HG03095 (cell line): ENCODE measurements around the gene LIF.
"Not testable (repeated sequence)": the region's sequence is repeated elsewhere in the genome, so short reads cannot be mapped to it uniquely, and the experiment has no call there.

ENCODE experiments used
- ATAC-seq: cut with Tn5 transposase; IDR thresholded peaks from one replicate; pipeline ENCODE4 v1.9.1; 2021; ENCODE audit warnings: moderate library complexity; ENCODE audit not compliant: unreplicated experiment

Gene LIF

DNA sequence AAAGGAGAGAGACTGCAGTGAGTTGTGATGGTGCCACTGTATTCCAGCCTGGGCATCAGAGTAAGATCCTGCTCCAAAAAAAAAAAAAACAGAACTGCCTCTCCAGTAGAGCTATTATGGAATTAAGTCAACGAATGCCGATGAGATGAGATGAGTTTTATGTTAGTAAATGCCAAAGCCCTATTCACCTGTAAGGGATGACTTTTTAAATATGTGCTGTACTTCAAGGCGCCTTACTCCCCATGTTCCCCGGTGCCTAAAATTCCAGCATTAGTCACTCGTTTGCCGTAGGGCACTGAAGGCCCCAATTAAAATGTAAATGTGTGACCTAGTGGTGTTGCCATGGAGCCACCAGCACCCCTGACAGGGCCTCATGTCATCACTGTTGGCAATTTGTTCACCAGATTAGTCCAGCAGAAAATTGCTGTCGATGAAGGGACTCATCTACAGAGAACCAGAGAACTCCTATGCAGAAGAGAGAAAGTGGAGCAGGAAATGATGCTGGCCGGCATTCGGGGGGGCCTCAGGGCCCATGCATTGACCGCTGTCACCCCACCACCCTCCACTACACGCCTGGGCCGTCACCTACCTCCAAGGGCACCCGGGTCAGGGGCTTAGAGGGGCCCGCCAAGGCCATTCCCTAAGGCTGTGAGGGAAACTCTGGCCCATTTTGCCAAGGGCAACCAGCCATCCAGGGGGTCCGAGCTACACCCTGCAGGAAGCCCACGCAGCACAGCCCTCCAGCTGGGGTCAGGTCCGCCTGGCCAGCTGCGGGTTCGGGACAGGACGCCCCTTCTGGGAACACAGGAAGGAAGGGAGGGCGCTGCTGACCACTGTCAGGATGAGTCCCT, 17.8 kb downstream of the LIF start:
- no peak for ATAC-seq

- no peak for ATAC-seq
These were observed 18.9 kb downstream of the LIF start for GRCh38 chr22:30227438-30228228.

DNA sequence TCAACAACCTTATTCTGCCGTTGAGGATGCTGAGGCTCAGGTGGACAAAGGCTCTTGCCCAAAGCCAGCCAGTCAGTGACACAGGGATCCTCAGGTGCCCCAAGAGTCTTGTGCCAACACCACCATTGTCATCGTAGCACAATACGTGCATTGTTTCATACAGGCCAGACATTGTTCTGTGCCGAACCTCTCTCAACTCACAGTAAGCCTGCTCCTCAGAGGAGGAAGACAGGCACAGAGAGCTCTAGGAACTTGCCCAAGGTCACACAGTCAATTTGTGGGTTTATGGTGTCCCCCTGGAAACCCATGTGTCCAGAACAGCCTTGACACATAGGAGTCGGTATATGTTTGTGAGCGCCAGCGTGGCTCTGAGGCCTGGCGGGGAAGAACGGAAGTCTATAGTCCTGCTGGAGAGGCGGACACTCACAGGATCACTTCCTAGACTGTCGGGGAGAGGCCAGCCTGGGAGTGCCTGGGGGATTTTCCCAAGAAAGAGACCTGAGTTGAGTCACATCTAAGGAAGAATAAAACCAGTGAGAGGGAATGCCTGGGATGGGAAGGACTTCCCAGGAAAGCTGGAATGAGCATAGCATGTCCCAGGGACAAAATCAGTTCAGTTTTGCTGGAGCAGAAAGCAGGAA, 20.2 kb downstream of the LIF start:
- no peak for ATAC-seq

DNA sequence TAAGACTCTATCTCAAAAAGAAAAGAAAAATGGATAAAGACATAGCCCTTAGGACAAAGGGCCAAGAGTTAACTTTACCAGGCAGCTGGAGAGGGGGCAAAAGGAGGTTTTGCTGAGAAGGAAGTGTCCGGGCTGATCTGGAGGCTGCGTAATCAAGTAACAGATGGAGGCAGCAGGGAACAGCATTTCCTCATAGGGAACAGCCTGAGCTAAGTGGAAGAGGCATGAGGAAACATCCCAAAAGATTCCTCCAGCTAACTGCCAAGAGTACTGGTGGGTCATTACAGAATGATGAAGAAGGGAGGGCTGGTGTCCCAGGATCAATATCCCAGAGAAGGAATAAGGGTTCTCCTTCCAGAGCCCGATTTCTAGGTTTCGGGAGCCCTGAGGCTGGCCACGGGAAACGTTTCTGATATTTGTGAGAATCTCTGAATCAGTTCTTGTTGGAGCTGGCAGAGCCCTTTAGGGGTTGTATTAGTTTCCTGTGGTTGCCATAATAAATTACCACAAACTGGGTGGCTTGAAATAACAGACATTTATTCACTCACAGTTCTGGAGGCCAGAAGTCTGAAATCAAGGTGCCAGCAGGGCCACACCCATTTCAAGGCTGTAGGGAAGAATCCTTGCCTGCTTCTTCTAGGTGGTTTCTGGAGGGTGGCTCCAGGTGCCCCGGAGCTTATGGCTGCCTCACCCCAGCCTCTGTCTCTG, 21.2 kb downstream of the LIF start:
- ATAC-seq, result no peak

GRCh38 chr22:30224161-30224857, 22.2 kb downstream of the LIF start:
- ATAC-seq, result no peak

DNA sequence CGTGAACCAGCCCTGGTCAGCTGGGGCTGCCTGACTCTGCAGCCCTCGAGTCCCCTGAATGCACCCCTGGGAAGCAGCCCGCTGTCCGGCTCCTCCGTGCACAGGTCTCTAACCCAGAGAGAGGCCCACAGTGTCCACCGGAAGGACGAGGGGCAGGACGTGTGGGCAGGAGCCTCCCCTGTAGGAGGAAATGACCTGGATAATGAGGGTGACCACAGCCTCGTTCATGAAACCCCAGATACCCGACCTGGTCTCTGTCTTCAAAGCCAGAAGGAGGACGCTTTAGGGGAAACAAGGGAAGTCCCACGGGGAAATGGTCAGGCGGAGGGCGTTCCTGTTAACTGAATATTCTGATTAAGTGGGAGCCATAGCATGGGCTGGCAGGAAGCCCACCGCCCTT, 23.3 kb downstream of the LIF start:
- ATAC-seq, result no peak

DNA sequence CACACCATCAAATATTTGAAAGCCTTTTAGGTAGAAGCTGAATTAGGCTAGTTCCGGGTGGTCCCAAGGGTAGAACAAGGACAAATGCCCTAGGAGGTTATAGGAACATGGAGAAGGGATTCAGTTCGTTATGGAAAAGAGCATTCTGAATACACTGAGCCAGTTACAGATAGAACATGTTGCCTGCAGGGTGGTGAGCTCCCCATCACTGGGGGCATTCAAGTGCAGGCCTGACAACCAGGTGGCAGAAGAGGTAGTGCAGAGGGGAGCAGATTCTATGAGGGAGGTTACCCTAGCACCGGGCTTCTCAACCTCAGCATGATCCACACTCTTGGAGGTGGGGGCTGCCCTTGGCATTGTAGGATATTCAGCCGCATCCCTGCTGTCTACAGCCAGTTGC, 24.2 kb downstream of the LIF start:
- ATAC-seq, result no peak

DNA sequence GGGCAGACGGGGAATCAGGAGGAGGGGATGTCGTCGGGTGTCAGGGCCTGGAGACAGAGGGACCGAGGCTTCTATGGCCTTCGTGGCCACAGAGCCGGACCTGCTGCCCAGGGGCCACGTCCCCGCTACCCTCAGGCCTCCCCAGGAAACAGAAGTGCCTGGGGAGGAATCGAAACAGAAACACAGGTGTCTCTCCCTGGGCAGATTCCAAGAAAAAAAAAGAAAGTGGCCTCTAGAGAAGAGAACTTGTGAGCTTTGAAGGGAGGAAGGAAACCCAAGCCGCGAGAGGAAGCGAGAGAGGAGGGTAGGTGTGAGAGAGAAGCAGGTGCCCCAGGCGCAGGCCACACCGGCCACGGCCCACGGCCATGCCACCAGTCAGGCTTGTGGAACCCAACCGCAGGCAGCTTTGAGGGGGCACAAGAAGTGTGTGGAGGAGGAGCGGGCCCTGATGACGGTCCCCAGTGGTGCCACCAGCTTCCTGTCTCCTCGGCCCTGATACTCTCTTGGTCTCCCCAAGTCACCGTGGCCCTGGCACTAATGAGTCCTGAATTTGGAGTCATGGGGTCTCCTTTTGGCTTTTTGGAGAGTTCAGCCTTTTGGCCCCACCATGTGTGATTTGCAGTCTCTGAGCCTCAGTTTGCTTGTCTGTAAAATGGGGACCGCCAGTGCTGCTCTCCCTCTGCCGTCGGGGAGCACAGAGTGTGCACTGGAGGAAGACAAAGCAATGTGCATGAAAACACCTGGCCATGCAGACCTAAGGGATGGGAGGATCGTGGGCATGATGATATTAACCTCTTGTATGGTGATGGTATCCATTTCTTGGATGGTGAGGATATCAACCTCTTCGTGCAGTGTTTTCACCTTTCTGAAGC, 25.2 kb downstream of the LIF start:
- no peak for ATAC-seq

DNA sequence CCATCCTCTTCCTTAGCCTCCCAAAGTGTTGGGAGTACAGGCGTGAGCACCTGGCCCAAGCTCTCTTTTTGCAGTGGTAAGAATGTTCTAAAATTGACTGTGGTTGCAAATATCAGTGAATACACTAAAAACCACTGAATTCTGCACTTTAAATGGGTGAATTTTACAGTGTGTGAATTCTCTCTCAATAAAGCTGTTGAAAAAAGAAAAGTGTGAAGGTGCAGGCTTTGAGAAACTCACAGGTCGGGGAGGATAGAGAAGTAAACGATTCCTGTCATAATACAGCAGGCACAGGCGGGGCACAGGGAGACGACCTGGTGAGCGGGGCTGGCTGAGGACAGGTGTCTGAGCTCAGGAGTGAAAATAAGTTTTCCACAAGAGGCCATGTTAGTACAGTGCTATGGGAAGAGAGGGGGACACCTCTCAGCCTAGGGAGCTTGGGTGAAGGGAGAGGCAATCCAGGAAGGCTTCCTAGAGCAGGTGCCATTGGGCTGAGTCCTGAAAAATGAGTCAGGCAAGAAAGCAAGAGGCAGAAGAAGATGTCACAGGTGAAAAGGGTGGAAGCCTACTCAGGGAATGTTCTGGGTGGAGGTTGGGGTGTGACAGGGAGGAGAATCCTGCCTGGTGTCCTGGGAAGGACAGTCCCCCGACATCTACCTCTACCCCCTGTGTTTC, 26.1 kb downstream of the LIF start:
- no peak for ATAC-seq

- no peak for ATAC-seq
These were observed 26.8 kb downstream of the LIF start for GRCh38 chr22:30219668-30220278.

GRCh38 chr22:30219049-30219654, 27.4 kb downstream of the LIF start:
- no peak for ATAC-seq

DNA sequence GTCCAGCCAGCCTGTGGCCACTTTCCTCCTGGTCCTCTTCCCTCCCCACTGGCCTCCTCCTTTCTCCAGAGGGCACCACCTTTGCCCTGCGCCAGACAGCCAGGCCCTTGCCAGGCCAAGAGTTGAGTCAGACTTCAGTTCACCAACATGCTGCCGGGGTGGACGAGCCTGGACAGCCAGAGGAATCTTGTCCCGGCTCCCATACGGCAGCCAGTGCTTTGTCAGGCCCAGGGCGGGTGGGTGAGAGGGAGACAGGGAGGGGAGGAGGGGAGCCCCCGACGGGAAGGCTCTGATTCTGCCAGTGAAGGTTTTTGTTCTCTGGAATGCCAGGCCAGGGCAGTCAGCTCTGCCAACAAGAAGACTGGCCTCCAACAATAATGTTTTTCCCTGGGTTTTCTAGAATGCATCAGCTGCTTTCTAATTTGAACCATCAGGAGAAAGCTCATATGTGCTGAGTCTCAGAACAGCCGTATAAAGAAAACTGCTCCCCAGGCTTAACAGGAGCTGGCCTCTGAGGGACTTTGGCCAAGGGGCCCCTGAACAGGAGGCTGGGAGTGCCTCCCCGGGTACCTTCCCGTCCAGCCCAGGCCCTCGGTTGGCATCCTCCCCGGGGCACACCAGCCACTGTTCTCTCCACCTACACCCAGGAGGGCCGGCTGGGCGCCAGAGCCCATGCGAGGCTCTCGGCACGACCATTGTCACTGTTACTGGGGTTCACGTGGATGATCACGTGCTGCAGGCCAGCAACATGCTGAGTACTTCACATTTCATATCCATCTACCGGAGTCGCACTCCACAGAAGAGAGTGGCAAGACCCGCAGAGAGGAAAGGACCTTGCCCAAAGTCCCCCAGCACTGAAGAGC, 28.6 kb downstream of the LIF start:
- no peak for ATAC-seq

- ATAC-seq, result no peak
These were observed 29.8 kb downstream of the LIF start for GRCh38 chr22:30216710-30217109.

DNA sequence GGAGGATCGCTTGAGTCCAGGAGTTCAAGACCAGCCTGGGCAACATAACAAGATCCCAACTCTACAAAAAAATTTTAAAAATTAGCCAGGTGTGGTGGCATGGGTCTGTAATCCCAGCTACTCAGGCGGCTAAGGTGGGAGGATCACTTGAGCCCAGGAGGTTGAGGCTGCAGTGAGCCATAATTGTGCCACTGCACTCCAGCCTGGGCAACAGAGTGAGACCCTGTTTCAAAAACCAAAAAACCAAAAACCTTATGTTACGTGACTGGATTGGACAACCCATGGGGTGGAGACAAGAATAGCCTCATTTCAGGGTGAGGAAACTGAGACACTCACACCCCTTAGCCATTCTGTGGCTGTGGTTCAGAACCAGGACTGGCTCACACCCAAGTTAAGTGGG, 30.3 kb downstream of the LIF start:
- not testable (repeated sequence) for ATAC-seq

- ATAC-seq, result no peak
These were observed 31.7 kb downstream of the LIF start for GRCh38 chr22:30214703-30215407.

DNA sequence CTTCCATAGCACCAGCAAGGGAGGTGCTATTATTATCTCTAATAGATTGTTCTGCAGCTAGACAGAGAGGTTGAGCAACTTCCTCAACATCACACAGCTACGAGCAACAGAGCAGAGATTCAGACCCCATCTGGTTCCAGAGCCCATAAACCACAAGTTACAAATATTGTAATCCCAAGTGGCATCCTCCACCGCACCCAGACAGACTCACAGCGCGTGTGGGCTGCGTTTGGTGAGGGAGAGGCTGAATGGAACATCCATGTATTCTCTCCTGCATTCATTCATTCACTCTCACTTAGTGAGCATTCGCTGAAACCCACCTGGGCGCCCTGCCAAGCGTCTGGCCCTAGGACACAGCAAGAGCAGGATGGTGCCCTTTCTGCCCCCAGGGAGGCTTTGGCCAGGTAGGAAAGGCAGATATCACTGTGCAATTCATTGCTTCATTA, 33.5 kb downstream of the LIF start:
- ATAC-seq, result no peak
